Measurements from ENCODE around the gene TRIM6.

The TRIM6 gene

GRCh38 chr11:5596607-5597201 lies at the start of gene TRIM6:
TRIM6 (plus strand) TSS chr11:5596637; CDS start chr11:5596898, 261 bp downstream.
- no peaks in the 10 kb centered on the region for H3K27me3 ChIP-seq (ENCODE audit: insufficient read depth, low read length)
- H3K36me3 ChIP-seq (ENCODE audit: insufficient read depth, low read length): no peaks in the 10 kb centered on the region
- peak within 1 kb of the TSS; percentile 65 for H2AFZ ChIP-seq (ENCODE audit: low read depth, low read length)
- H3K4me3 ChIP-seq (ENCODE audit: low read length): peak within 1 kb of the TSS; percentile 52
- no peaks in the 10 kb centered on the region for H3K4me1 ChIP-seq (ENCODE audit: insufficient read depth, low read length)
- H3K9me3 ChIP-seq (ENCODE audit: low read length): no peaks in the 10 kb centered on the region

DNA sequence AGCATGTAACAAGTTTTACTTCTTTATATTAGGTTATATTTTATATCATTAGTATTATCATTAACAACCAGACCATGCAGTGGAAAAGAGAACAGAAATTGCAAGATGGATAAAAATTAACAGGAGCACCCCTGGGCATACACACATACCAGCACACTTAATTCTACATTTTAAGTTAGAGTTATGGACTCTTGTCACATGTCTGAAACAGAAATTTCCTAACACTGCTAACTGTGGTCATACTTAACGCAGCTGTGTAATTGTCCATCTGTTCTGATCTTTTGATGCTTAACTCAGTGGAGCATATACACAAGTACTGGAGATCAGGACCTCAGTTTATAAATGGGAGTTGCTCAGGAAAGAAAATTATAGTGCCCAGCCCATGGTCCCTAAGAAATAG lies 48.5 kb upstream of the TRIM6 start:
- H3K9me3 ChIP-seq (ENCODE audit: low read length): no peaks in the 10 kb centered on the region
- H2AFZ ChIP-seq (ENCODE audit: low read depth, low read length): no peak overlapping the region
- no peaks in the 10 kb centered on the region for H3K36me3 ChIP-seq (ENCODE audit: insufficient read depth, low read length)
- no peaks in the 10 kb centered on the region for H3K27me3 ChIP-seq (ENCODE audit: insufficient read depth, low read length)
- H3K4me3 ChIP-seq (ENCODE audit: low read length): no peak overlapping the region
- no peaks in the 10 kb centered on the region for H3K4me1 ChIP-seq (ENCODE audit: insufficient read depth, low read length)

DNA sequence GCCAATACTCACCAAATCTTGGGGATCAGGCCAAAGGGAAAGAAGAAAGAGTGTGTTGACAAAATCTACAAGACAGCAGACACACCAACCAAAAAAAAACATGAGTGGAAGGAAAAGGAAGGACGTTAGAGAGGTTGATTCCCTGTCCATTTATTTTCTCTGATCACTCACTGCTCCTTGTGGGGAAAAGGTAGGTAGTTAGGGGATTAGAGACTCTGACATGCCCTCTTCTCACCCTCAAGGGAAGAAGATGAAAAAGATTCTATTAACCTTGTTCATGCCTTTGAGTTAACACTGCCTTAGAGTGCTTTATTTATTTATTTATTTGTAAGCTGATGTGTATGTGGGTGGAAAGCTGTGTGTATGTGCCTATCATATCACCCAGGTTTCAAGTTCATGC lies 48.0 kb upstream of the TRIM6 start, which contains the start of gene OR52H1:
Gene OR52H1 (minus strand): TSS at position 101 of the 400 bp plus-strand sequence. CDS start 3,035 bp downstream, outside the sequence.
- Histone ChIP-seq H3K4me3 (ENCODE audit: low read length) (no peak within 1 kb of the TSS), H3K27me3 (ENCODE audit: insufficient read depth, low read length) (no peaks in the 10 kb centered on the region), H2AFZ (ENCODE audit: low read depth, low read length) (no peak within 1 kb of the TSS), H3K36me3 (ENCODE audit: insufficient read depth, low read length) (no peaks in the 10 kb centered on the region), H3K4me1 (ENCODE audit: insufficient read depth, low read length) (no peaks in the 10 kb centered on the region), H3K9me3 (ENCODE audit: low read length) (no peaks in the 10 kb centered on the region)

DNA sequence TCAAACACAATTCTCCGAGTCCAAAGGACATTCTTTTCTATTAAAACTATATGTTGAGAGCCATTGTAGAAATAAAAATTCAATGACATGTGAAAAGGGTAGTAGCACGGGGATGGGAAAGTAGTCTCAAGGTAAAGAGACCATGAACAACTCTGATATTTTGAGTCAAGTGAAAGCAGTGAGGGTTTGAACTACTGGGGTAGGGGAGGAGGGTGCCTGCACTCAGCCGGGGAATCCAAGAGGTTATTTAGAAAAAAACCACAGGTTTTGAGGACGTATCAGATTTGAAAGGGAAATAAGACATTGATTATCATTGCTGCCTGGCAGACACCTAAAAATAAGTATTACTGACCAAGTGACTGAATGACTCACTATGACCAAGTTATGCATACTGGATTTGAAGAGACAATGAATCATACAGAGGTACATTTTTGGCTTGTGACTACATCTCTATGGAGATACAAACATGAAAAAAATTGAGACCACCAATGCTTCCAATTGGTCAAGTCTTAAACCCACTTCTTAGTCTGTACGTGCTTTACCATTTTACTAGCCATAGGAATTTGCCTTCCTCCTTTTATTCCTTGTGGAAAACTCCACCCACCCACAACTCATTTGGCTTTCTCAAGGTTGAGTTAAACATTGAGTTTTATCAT lies 45.9 kb upstream of the TRIM6 start:
- no peaks in the 10 kb centered on the region for H3K4me1 ChIP-seq (ENCODE audit: insufficient read depth, low read length)
- no peak overlapping the region for H3K4me3 ChIP-seq (ENCODE audit: low read length)
- no peak overlapping the region for H2AFZ ChIP-seq (ENCODE audit: low read depth, low read length)
- no peaks in the 10 kb centered on the region for H3K27me3 ChIP-seq (ENCODE audit: insufficient read depth, low read length)
- no peaks in the 10 kb centered on the region for H3K9me3 ChIP-seq (ENCODE audit: low read length)
- no peaks in the 10 kb centered on the region for H3K36me3 ChIP-seq (ENCODE audit: insufficient read depth, low read length)

GRCh38 chr11:5553343-5553742 lies 43.1 kb upstream of the TRIM6 start:
- Histone ChIP-seq H3K4me3 (ENCODE audit: low read length) (no peak overlapping the region), H3K27me3 (ENCODE audit: insufficient read depth, low read length) (no peaks in the 10 kb centered on the region), H3K36me3 (ENCODE audit: insufficient read depth, low read length) (no peaks in the 10 kb centered on the region), H2AFZ (ENCODE audit: low read depth, low read length) (no peak overlapping the region), H3K9me3 (ENCODE audit: low read length) (no peaks in the 10 kb centered on the region), H3K4me1 (ENCODE audit: insufficient read depth, low read length) (no peaks in the 10 kb centered on the region)

DNA sequence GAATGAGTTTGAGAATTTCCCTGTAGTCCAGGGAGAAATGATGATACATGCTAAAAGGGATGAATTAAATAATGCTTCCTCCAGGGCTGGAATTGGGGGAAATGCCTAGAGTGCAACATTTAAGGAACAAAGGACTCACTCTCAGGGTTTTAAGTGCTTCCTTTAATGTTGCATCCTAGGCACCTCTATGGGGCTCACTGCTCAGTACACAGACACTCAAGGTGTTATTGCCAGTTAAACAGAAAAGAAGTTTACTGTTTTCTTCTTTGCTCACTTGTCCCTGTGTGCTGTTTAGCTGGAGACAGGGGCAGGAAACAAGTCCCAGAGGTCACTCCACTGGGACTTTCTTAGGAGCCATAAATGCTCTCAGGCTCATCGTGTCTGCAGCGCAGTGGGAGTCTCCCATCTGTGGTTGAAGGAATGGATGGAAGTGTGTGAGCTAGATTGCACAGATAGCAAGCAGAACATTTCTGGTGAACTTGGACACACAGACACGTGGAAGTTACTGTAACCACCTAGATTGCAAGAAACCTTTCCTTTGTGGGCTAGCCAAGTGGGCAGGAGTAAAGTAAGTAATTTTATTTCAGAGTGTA lies 39.7 kb upstream of the TRIM6 start:
- Histone ChIP-seq H3K4me1 (ENCODE audit: insufficient read depth, low read length) (no peaks in the 10 kb centered on the region), H3K9me3 (ENCODE audit: low read length) (no peaks in the 10 kb centered on the region), H2AFZ (ENCODE audit: low read depth, low read length) (no peak overlapping the region), H3K27me3 (ENCODE audit: insufficient read depth, low read length) (no peaks in the 10 kb centered on the region), H3K36me3 (ENCODE audit: insufficient read depth, low read length) (no peaks in the 10 kb centered on the region), H3K4me3 (ENCODE audit: low read length) (no peak overlapping the region)

- Histone ChIP-seq H3K4me1 (ENCODE audit: insufficient read depth, low read length) (no peaks in the 10 kb centered on the region), H2AFZ (ENCODE audit: low read depth, low read length) (no peak overlapping the region), H3K36me3 (ENCODE audit: insufficient read depth, low read length) (no peaks in the 10 kb centered on the region), H3K4me3 (ENCODE audit: low read length) (no peak overlapping the region), H3K9me3 (ENCODE audit: low read length) (no peaks in the 10 kb centered on the region), H3K27me3 (ENCODE audit: insufficient read depth, low read length) (no peaks in the 10 kb centered on the region)
Measured at GRCh38 chr11:5557751-5558150, 38.7 kb upstream of the TRIM6 start.

GRCh38 chr11:5564259-5565019 lies 32.0 kb upstream of the TRIM6 start:
- Histone ChIP-seq H3K4me1 (ENCODE audit: insufficient read depth, low read length) (no peaks in the 10 kb centered on the region), H2AFZ (ENCODE audit: low read depth, low read length) (no peak overlapping the region), H3K27me3 (ENCODE audit: insufficient read depth, low read length) (peaks cover 3% of the 10 kb centered on the region), H3K36me3 (ENCODE audit: insufficient read depth, low read length) (no peaks in the 10 kb centered on the region), H3K4me3 (ENCODE audit: low read length) (no peak overlapping the region), H3K9me3 (ENCODE audit: low read length) (no peaks in the 10 kb centered on the region)

- Histone ChIP-seq H3K4me3 (ENCODE audit: low read length) (no peak overlapping the region), H3K27me3 (ENCODE audit: insufficient read depth, low read length) (no peaks in the 10 kb centered on the region), H3K36me3 (ENCODE audit: insufficient read depth, low read length) (no peaks in the 10 kb centered on the region), H2AFZ (ENCODE audit: low read depth, low read length) (no peak overlapping the region), H3K4me1 (ENCODE audit: insufficient read depth, low read length) (no peaks in the 10 kb centered on the region), H3K9me3 (ENCODE audit: low read length) (no peaks in the 10 kb centered on the region)
Measured at GRCh38 chr11:5574654-5575053, 21.8 kb upstream of the TRIM6 start.

DNA sequence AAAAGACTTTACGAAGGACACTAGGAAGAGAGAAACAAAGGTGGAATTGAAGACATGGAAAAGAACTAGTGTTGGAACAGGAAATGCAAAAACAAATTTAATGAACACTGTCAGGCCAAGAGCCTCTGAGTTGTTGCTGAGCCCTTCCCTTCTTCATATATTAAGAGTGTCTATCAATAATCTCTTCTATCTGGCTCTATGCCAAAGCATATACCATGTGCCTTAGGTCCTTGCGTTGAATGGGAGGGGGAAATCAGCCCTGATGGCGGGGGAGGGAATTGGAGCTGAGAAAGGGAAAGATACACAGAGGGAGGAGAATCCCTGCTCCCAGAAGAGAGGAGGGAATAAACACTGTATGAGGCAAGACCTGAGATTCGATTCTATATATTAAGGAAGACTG lies 21.3 kb upstream of the TRIM6 start:
- H2AFZ ChIP-seq (ENCODE audit: low read depth, low read length): no peak overlapping the region

GRCh38 chr11:5577101-5577500 lies 19.3 kb upstream of the TRIM6 start:
- H3K4me1 ChIP-seq (ENCODE audit: insufficient read depth, low read length): no peaks in the 10 kb centered on the region
- H3K4me3 ChIP-seq (ENCODE audit: low read length): no peak overlapping the region
- H2AFZ ChIP-seq (ENCODE audit: low read depth, low read length): no peak overlapping the region
- no peaks in the 10 kb centered on the region for H3K36me3 ChIP-seq (ENCODE audit: insufficient read depth, low read length)
- H3K9me3 ChIP-seq (ENCODE audit: low read length): no peaks in the 10 kb centered on the region
- no peaks in the 10 kb centered on the region for H3K27me3 ChIP-seq (ENCODE audit: insufficient read depth, low read length)

More for the DNA sequence above, 21.3 kb upstream of the TRIM6 start:
- H3K27me3 ChIP-seq (ENCODE audit: insufficient read depth, low read length): no peaks in the 10 kb centered on the region
- H3K36me3 ChIP-seq (ENCODE audit: insufficient read depth, low read length): no peaks in the 10 kb centered on the region
- no peak overlapping the region for H3K4me3 ChIP-seq (ENCODE audit: low read length)
- no peaks in the 10 kb centered on the region for H3K9me3 ChIP-seq (ENCODE audit: low read length)
- H3K4me1 ChIP-seq (ENCODE audit: insufficient read depth, low read length): no peaks in the 10 kb centered on the region

DNA sequence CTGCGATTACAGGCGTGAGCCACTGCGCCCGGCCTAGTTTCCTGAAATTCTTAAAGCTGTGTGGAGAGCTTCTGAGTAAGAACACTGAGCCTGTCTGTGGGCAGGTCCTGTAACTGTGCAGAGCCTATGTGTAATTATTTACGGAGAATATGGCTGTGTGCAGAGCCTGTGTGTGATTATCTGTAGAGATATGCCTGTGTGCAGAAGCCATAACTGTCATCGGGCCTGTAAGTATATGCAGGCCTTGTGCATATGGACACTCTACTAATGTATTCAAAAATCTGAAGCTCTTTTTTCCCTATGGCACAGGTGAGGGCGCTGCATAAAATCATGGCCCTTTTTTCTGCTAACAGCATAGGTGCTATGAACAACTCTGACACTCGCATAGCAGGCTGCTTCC lies 15.9 kb upstream of the TRIM6 start, which contains the start of gene OR52B6:
Gene OR52B6 (plus strand): TSS at position 301 of the 400 bp plus-strand sequence. CDS start 0 bp downstream, at position 301.
- H3K36me3 ChIP-seq (ENCODE audit: insufficient read depth, low read length): no peaks in the 10 kb centered on the region
- H2AFZ ChIP-seq (ENCODE audit: low read depth, low read length): no peak within 1 kb of the TSS
- H3K27me3 ChIP-seq (ENCODE audit: insufficient read depth, low read length): no peaks in the 10 kb centered on the region
- no peak within 1 kb of the TSS for H3K4me3 ChIP-seq (ENCODE audit: low read length)
- no peaks in the 10 kb centered on the region for H3K9me3 ChIP-seq (ENCODE audit: low read length)
- H3K4me1 ChIP-seq (ENCODE audit: insufficient read depth, low read length): no peaks in the 10 kb centered on the region

GRCh38 chr11:5581014-5581413 lies 15.4 kb upstream of the TRIM6 start:
- H3K4me3 ChIP-seq (ENCODE audit: low read length): no peak overlapping the region

More at GRCh38 chr11:5581014-5581413, 15.4 kb upstream of the TRIM6 start:
- H3K36me3 ChIP-seq (ENCODE audit: insufficient read depth, low read length): no peaks in the 10 kb centered on the region
- H3K4me1 ChIP-seq (ENCODE audit: insufficient read depth, low read length): no peaks in the 10 kb centered on the region
- H3K27me3 ChIP-seq (ENCODE audit: insufficient read depth, low read length): no peaks in the 10 kb centered on the region
- H2AFZ ChIP-seq (ENCODE audit: low read depth, low read length): no peak overlapping the region
- H3K9me3 ChIP-seq (ENCODE audit: low read length): no peaks in the 10 kb centered on the region
